H1 (cell line): ENCODE results near the gene ANKRD17. TPM values are rescaled to one million over a fixed set of nuclear protein-coding genes. Genes with fewer than 3 reads are reported as not detected.

Source experiments
- KDM1A ChIP-seq: fragments of 200-600, 300-600 bp; sonication (generic); IDR thresholded peaks from 2 replicates; pipeline ENCODE4 v1.7.1; 2016; ENCODE audit warnings: mild to moderate bottlenecking, low read length, borderline replicate concordance
- polyA plus RNA-seq, 7 experiments: library from polyadenylated mRNA; depleted of rRNA in 3 of 7; stranded (reverse) in 5 of 7; unstranded in 2 of 7; fragments of >200 nt in 5 of 7; fragments of 200-250 nt in 2 of 7; gene quantifications; 1 replicate in 5 of 7; 2 replicates in 1 of 7; 4 replicates in 1 of 7; pipeline versions ENCODE4 v1.2.1 to v1.2.3, GENCODE V29; 2011 to 2013; ENCODE audit warnings: missing spikeins in 2 of 7, mixed read lengths in 2 of 7
- total RNA-seq: library from RNA; stranded (reverse); fragmentation: NEBNext Ultra II Directional; extraction: Animal tissue kit (Norgen Biotek cat#: 25700); gene quantifications from 2 replicates; pipeline ENCODE4 v1.2.1, GENCODE V29; 2021

Gene ANKRD17
- total and polyA plus RNA-seq, 2 of the 8 experiments (the other 6 are each of a cell fraction or from before 2014, with no cell fraction given), result 42.4 to 93.7 TPM

GRCh38 chr4:73139245-73139644, 119.4 kb downstream of the ANKRD17 start (continued):
- no peak for TF ChIP-seq KDM1A
